ENCODE measurements around the gene IZUMO4. TPM values are rescaled to one million over a fixed set of nuclear protein-coding genes. Genes with fewer than 3 reads are reported as not detected.
"Not testable (repeated sequence)": the region's sequence is repeated elsewhere in the genome, so short reads cannot be mapped to it uniquely, and the experiment has no call there.

The IZUMO4 gene
- total RNA-seq, 4 donors from 2014 or later: 2.1 to 8.1 (median 6.4) TPM

DNA sequence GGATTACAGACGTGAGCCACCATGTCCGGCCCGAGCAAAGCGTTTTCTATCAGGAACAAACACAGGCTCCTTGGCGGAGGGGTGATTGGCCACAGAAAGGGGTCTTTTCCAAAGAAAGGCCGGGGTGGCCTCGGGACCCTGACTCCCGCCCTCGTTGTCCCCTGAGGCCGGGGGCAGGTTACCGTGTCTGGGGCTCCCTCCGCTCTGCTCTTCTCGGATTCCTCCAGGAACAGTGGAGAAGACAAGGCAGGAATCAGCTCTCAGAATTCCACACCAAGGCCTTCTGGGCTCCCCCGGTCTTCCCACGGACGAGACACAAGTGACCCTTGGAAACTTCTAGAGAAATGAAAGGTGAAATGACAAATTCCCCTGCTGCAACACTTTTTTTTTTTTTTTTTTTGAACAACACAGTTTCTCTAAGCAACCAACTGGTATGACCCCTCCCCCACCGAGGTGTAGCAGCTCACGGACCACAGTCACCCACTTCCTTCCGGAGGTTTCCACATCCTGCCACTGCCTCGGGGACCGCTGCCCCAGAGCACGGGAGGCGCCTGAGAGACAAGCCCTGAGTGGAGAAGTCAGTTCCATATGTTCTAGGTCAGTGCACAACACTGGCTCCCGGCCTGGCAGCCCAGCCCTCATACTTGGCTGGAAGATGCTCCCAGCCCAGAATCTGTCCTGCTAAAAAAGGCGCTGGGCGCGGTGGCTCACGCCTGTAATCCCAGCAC is 11.6 kb upstream of the IZUMO4 start:
- Histone ChIP-seq H3K9me3 (no peaks in the 10 kb centered on the region), H3K27ac (peak overlapping the region; percentile 36), H3K36me3 (peaks cover 18% of the 10 kb centered on the region), H3K4me1 (peaks cover 83% of the 10 kb centered on the region), H3K27me3 (no peaks in the 10 kb centered on the region), H3K4me3 (peak overlapping the region; percentile 30)
- TF ChIP-seq, protein P1, sequence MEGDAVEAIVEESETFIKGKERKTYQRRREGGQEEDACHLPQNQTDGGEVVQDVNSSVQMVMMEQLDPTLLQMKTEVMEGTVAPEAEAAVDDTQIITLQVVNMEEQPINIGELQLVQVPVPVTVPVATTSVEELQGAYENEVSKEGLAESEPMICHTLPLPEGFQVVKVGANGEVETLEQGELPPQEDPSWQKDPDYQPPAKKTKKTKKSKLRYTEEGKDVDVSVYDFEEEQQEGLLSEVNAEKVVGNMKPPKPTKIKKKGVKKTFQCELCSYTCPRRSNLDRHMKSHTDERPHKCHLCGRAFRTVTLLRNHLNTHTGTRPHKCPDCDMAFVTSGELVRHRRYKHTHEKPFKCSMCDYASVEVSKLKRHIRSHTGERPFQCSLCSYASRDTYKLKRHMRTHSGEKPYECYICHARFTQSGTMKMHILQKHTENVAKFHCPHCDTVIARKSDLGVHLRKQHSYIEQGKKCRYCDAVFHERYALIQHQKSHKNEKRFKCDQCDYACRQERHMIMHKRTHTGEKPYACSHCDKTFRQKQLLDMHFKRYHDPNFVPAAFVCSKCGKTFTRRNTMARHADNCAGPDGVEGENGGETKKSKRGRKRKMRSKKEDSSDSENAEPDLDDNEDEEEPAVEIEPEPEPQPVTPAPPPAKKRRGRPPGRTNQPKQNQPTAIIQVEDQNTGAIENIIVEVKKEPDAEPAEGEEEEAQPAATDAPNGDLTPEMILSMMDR (IDR thresholded peaks at IDR 0.05): no peak
- TF ChIP-seq EP300 (IDR thresholded peaks at IDR 0.05) (no peak), POLR2A (IDR thresholded peaks at IDR 0.05) (no peak), POLR2AphosphoS5 (IDR thresholded peaks at IDR 0.05) (peak in 1 of 3 donors; percentile 7)
- 67% methylated on average over 27 of the region's 28 CpGs for WGBS
- peak; percentile 82 to 86 for DNase-seq (ENCODE audit: low spot score in 2 of 2)

- Histone ChIP-seq H3K27ac (peak overlapping the region; percentile 28), H3K36me3 (peaks cover 15% of the 10 kb centered on the region), H3K4me1 (peaks cover 85% of the 10 kb centered on the region)
- H3K27me3 ChIP-seq; H3K9me3 ChIP-seq; H3K4me3 ChIP-seq; DNase-seq (ENCODE audit: low spot score in 2 of 2): not testable (repeated sequence)
- 50% methylated on average over 13 of the region's 13 CpGs for WGBS
Observed at GRCh38 chr19:2086695-2087620, 9.8 kb upstream of the IZUMO4 start.

- H3K9me3 ChIP-seq: no peaks in the 10 kb centered on the region
- H3K4me3 ChIP-seq: no peak overlapping the region
- peak overlapping the region; percentile 28 for H3K27ac ChIP-seq
- TF ChIP-seq POLR2A (IDR thresholded peaks at IDR 0.05): no peak
- no peak for TF ChIP-seq POLR2AphosphoS5 (IDR thresholded peaks at IDR 0.05)
- no peak for TF ChIP-seq EP300 (IDR thresholded peaks at IDR 0.05)
- TF ChIP-seq, protein P1 (IDR thresholded peaks at IDR 0.05): no peak
- peaks cover 85% of the 10 kb centered on the region for H3K4me1 ChIP-seq
- H3K27me3 ChIP-seq: no peaks in the 10 kb centered on the region
- DNase-seq (ENCODE audit: low spot score in 2 of 2): no peak
- H3K36me3 ChIP-seq: peaks cover 11% of the 10 kb centered on the region
- WGBS: 46% methylated on average over 14 of the region's 14 CpGs
Observed at GRCh38 chr19:2087621-2088100, 9.1 kb upstream of the IZUMO4 start.

DNA sequence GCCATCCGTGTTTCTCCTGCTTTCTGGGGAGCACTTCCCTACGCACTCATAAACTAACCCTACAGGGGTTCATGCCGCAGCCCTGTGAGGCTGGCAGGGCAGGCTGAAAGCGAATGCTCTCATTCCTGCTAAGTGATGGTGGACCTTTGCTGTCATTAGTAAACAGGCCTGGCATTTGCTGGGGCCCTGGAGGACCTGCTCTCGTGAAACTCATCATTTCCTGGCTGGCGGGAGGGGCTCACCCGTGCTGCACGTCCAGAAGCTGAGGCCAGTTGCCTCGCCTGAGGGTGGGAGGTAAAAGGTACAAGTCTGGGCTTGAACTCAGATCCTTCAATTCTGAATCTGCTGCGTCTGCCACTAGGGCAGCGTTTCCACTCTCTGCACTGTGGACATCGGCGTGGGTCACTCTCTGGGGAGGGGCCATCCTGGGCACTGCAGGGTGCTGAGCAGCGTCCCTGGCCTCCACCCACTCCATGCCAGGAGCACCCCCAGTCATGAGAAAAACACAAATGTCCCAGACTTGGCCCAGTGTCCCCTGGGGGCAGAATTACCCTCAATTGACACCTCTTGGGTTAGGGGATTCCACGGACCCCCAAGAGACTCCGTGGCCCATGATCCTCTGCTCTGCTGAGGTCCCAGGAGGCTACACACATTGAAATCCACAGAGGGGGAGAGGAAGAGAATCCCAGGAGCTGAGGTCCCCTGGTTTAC is 7.6 kb upstream of the IZUMO4 start:
- Histone ChIP-seq H3K9me3 (no peaks in the 10 kb centered on the region), H3K27ac (peak overlapping the region; percentile 65), H3K36me3 (no peaks in the 10 kb centered on the region), H3K4me3 (no peak overlapping the region), H3K4me1 (peaks cover 84% of the 10 kb centered on the region), H3K27me3 (no peaks in the 10 kb centered on the region)
- 42% methylated on average over 12 of the region's 16 CpGs for WGBS
- TF ChIP-seq POLR2A (IDR thresholded peaks at IDR 0.05) (no peak), POLR2AphosphoS5 (IDR thresholded peaks at IDR 0.05) (no peak), EP300 (IDR thresholded peaks at IDR 0.05) (no peak)
- TF ChIP-seq, protein P1 (IDR thresholded peaks at IDR 0.05): no peak
- no peak for DNase-seq (ENCODE audit: low spot score in 2 of 2)

- DNase-seq (ENCODE audit: low spot score in 2 of 2): no peak
- Histone ChIP-seq H3K36me3 (no peaks in the 10 kb centered on the region), H3K9me3 (no peaks in the 10 kb centered on the region), H3K27ac (peak overlapping the region; percentile 65), H3K4me1 (peaks cover 89% of the 10 kb centered on the region), H3K27me3 (no peaks in the 10 kb centered on the region), H3K4me3 (no peak overlapping the region)
- TF ChIP-seq POLR2A (IDR thresholded peaks at IDR 0.05) (no peak), EP300 (IDR thresholded peaks at IDR 0.05) (no peak), POLR2AphosphoS5 (IDR thresholded peaks at IDR 0.05) (no peak)
- TF ChIP-seq, protein P1 (IDR thresholded peaks at IDR 0.05): no peak
- 24% methylated on average over 2 of the region's 2 CpGs for WGBS
Observed at GRCh38 chr19:2089727-2090053, 7.0 kb upstream of the IZUMO4 start.

GRCh38 chr19:2091926-2092525 is 4.7 kb upstream of the IZUMO4 start:
- peak overlapping the region; percentile 65 for H3K27ac ChIP-seq
- WGBS: 93% methylated on average over 13 of the region's 13 CpGs
- H3K36me3 ChIP-seq; H3K9me3 ChIP-seq; H3K4me3 ChIP-seq; DNase-seq (ENCODE audit: low spot score in 2 of 2); H3K27me3 ChIP-seq: not testable (repeated sequence)
- peaks cover 83% of the 10 kb centered on the region for H3K4me1 ChIP-seq
